OCI-LY1 (cell line): Measurements from ENCODE around the gene RESP18.

Source experiments
- H2AFZ ChIP-seq: fragments of 200-600 bp; sonication (generic), shearing (Covaris generic); 2 replicates; pipeline ENCODE4 v1.6.0; 2014; ENCODE audit warnings: antibody characterized with exemption, mild to moderate bottlenecking, low read length
- H3F3A ChIP-seq: fragments of 200-600 bp; sonication (generic), shearing (Covaris generic); 2 replicates; pipeline ENCODE4 v1.6.0; 2014; ENCODE audit warnings: mild to moderate bottlenecking, antibody characterized with exemption, low read length, moderate library complexity; ENCODE audit not compliant: insufficient read depth
- H3K27ac ChIP-seq: fragments of 200-600 bp; sonication (generic); 2 replicates; pipeline ENCODE4 v1.5.1; 2014; ENCODE audit warnings: low read length, mixed run types, mild to moderate bottlenecking, low read depth; ENCODE audit not compliant: poor library complexity, severe bottlenecking
- H3K27me3 ChIP-seq: fragments of 200-600 bp; sonication (generic); 2 replicates; pipeline ENCODE4 v1.6.0; 2014; ENCODE audit warnings: antibody characterized with exemption, mild to moderate bottlenecking, low read length, moderate library complexity; ENCODE audit not compliant: insufficient read depth
- H3K36me3 ChIP-seq: fragments of 200-600 bp; sonication (generic); 2 replicates; pipeline ENCODE4 v1.6.1; 2014; ENCODE audit warnings: mild to moderate bottlenecking, antibody characterized with exemption, low read length, moderate library complexity, mixed read lengths; ENCODE audit not compliant: insufficient read depth
- H3K4me1 ChIP-seq: fragments of 200-600 bp; sonication (generic); 2 replicates; pipeline ENCODE4 v1.5.1; 2014; ENCODE audit warnings: mild to moderate bottlenecking, low read length, moderate library complexity; ENCODE audit not compliant: insufficient read depth, severe bottlenecking
- H3K4me2 ChIP-seq: fragments of 200-600 bp; sonication (generic), shearing (Covaris generic); 2 replicates; pipeline ENCODE4 v1.6.1; 2014; ENCODE audit warnings: low read length
- H3K4me3 ChIP-seq: fragments of 200-600 bp; sonication (generic); 2 replicates; pipeline ENCODE4 v1.5.1; 2014; ENCODE audit warnings: low read length, low read depth, mild to moderate bottlenecking, mixed read lengths; ENCODE audit not compliant: poor library complexity, severe bottlenecking
- H3K79me2 ChIP-seq: fragments of 200-600 bp; shearing (Covaris generic); 2 replicates; pipeline ENCODE4 v1.6.1; 2016; ENCODE audit warnings: mixed run types, low read length, mixed read lengths; ENCODE audit not compliant: insufficient read depth
- H3K9ac ChIP-seq: fragments of 200-600 bp; sonication (generic), shearing (Covaris generic); 2 replicates; pipeline ENCODE4 v1.6.1; 2014; ENCODE audit warnings: mild to moderate bottlenecking, low read length, mixed read lengths
- H3K9me2 ChIP-seq: fragments of 200-600 bp; sonication (generic), shearing (Covaris generic); 2 replicates; pipeline ENCODE4 v1.6.1; 2014; ENCODE audit warnings: low read depth, mild to moderate bottlenecking, low read length, mixed read lengths
- H3K9me3 ChIP-seq: fragments of 200-600 bp; shearing (Covaris generic); 2 replicates; pipeline ENCODE4 v1.6.1; 2014; ENCODE audit warnings: low read length, mixed read lengths
- H4K20me1 ChIP-seq: fragments of 200-600 bp; sonication (generic), shearing (Covaris generic); 2 replicates; pipeline ENCODE4 v1.6.0; 2016; ENCODE audit warnings: mild to moderate bottlenecking, low read length; ENCODE audit not compliant: insufficient read depth
- CTCF ChIP-seq: fragments of 200-600 bp; sonication (generic), shearing (Covaris generic); IDR thresholded peaks from 2 replicates; pipeline ENCODE4 v1.5.1; 2017; ENCODE audit warnings: mild to moderate bottlenecking, antibody characterized with exemption, low read length, moderate library complexity, mixed read lengths
- EZH2 ChIP-seq: fragments of 200-600 bp; sonication (generic), shearing (Covaris generic); IDR thresholded peaks from 2 replicates; pipeline ENCODE4 v1.8.0; 2017; ENCODE audit warnings: borderline replicate concordance, mixed run types, mild to moderate bottlenecking, antibody characterized with exemption, low read length, moderate library complexity, mixed read lengths

The RESP18 gene

GRCh38 chr2:219378163-219378851 is 45.8 kb upstream of the RESP18 start:
- no peaks in the 10 kb centered on the region for H3K9me3 ChIP-seq
- TF ChIP-seq EZH2 = no peak
- TF ChIP-seq CTCF = no peak
- H3K9me2 ChIP-seq = no peaks in the 10 kb centered on the region
- no peak overlapping the region for H3K9ac ChIP-seq
- H3K27me3 ChIP-seq = no peaks in the 10 kb centered on the region
- H3K4me1 ChIP-seq = no peaks in the 10 kb centered on the region
- no peaks in the 10 kb centered on the region for H3K79me2 ChIP-seq
- no peaks in the 10 kb centered on the region for H3F3A ChIP-seq
- no peak overlapping the region for H3K4me3 ChIP-seq
- peaks cover 23% of the 10 kb centered on the region for H3K36me3 ChIP-seq
- no peak overlapping the region for H3K27ac ChIP-seq
- H4K20me1 ChIP-seq = no peaks in the 10 kb centered on the region
- H3K4me2 ChIP-seq = no peak overlapping the region
- H2AFZ ChIP-seq = no peak overlapping the region

GRCh38 chr2:219369447-219369861 is 36.9 kb upstream of the RESP18 start:
- peaks cover 4% of the 10 kb centered on the region; the same call in 1 of the 2 replicates for H3K36me3 ChIP-seq
- no peaks in the 10 kb centered on the region for H3K4me1 ChIP-seq
- H3K4me3 ChIP-seq = no peak overlapping the region
- H3K27ac ChIP-seq = no peak overlapping the region
- no peaks in the 10 kb centered on the region for H4K20me1 ChIP-seq
- no peak overlapping the region for H3K4me2 ChIP-seq
- H3K9me3 ChIP-seq = no peaks in the 10 kb centered on the region
- no peaks in the 10 kb centered on the region for H3F3A ChIP-seq
- no peak overlapping the region for H2AFZ ChIP-seq
- no peak for TF ChIP-seq EZH2
- no peak for TF ChIP-seq CTCF
- H3K79me2 ChIP-seq = no peaks in the 10 kb centered on the region
- H3K9me2 ChIP-seq = no peaks in the 10 kb centered on the region
- no peak overlapping the region for H3K9ac ChIP-seq
- no peaks in the 10 kb centered on the region for H3K27me3 ChIP-seq

- no peak overlapping the region for H3K4me2 ChIP-seq
- no peak overlapping the region for H3K9ac ChIP-seq
- no peak overlapping the region for H3K27ac ChIP-seq
- no peaks in the 10 kb centered on the region for H3F3A ChIP-seq
- H3K36me3 ChIP-seq = no peaks in the 10 kb centered on the region
- no peak overlapping the region for H2AFZ ChIP-seq
- no peak overlapping the region for H3K4me3 ChIP-seq
- no peaks in the 10 kb centered on the region for H3K9me3 ChIP-seq
- H3K9me2 ChIP-seq = no peaks in the 10 kb centered on the region
- H3K79me2 ChIP-seq = no peaks in the 10 kb centered on the region
- H4K20me1 ChIP-seq = no peaks in the 10 kb centered on the region
- H3K27me3 ChIP-seq = no peaks in the 10 kb centered on the region
- TF ChIP-seq EZH2 (no peak), CTCF (no peak)
- no peaks in the 10 kb centered on the region for H3K4me1 ChIP-seq
Observed at GRCh38 chr2:219368690-219369191, 36.2 kb upstream of the RESP18 start.
